Suppressor macrophage treated with lipopolysaccharide for 4 hours (primary cell): ENCODE measurements around the gene LAMB4.

Experiments
- DNase-seq: peaks from one replicate; pipeline ENCODE4 v3.0.0-alpha.2; 2020

Gene LAMB4

GRCh38 chr7:107982918-107983389 is 147.2 kb downstream of the LAMB4 start:
- no peak for DNase-seq

- DNase-seq = no peak
Observed at GRCh38 chr7:107982042-107982840, 147.9 kb downstream of the LAMB4 start.

- DNase-seq = no peak
Observed at GRCh38 chr7:107981466-107981865, 148.7 kb downstream of the LAMB4 start.

GRCh38 chr7:107980671-107981190 is 149.4 kb downstream of the LAMB4 start:
- no peak for DNase-seq

- no peak for DNase-seq
Observed at GRCh38 chr7:107980171-107980570, 150.0 kb downstream of the LAMB4 start.

- no peak for DNase-seq
Observed at GRCh38 chr7:107978815-107979408, 151.2 kb downstream of the LAMB4 start.

- DNase-seq = no peak
Observed at GRCh38 chr7:107977048-107977447, 153.1 kb downstream of the LAMB4 start.

- no peak for DNase-seq
Observed at GRCh38 chr7:107976620-107977019, 153.5 kb downstream of the LAMB4 start.

- no peak for DNase-seq
Observed at GRCh38 chr7:107975394-107976013, 154.7 kb downstream of the LAMB4 start.

- no peak for DNase-seq
Observed at GRCh38 chr7:107973861-107974260, 156.3 kb downstream of the LAMB4 start.
